Smooth muscle cell (in vitro differentiated cells): ENCODE data around the gene ITGA2. TPM values are rescaled to one million over a fixed set of nuclear protein-coding genes. Genes with fewer than 3 reads are reported as not detected.
A peak's percentile ranks its signal among the peaks of the same experiment; 100 is the strongest.

Source experiments
- DNase-seq: peaks from one replicate; lab custom pipeline; 2025; ENCODE audit not compliant: unreplicated experiment; lab: John Stamatoyannopoulos, UW
- H2AFZ ChIP-seq: fragments of 200-600 bp; sonication (generic); 2 replicates; pipeline ENCODE4 v1.6.0; 2016; ENCODE audit warnings: antibody characterized with exemption, low read depth, mild to moderate bottlenecking
- H3F3A ChIP-seq: fragments of 200-600 bp; sonication (generic); 2 replicates; pipeline ENCODE4 v1.6.0; 2017; ENCODE audit warnings: antibody characterized with exemption, low read depth
- H3K27ac ChIP-seq: fragments of 200-600 bp; sonication (generic); 2 replicates; pipeline ENCODE4 v1.5.1; 2016; ENCODE audit warnings: low read depth, mild to moderate bottlenecking
- H3K27me3 ChIP-seq: fragments of 200-600 bp; sonication (generic); 2 replicates; pipeline ENCODE4 v1.6.1; 2016; ENCODE audit warnings: low read depth, mild to moderate bottlenecking
- H3K36me3 ChIP-seq: fragments of 200-600 bp; sonication (generic); 2 replicates; pipeline ENCODE4 v1.5.1; 2016; ENCODE audit warnings: low read depth
- H3K4me1 ChIP-seq: fragments of 200-600 bp; sonication (generic); 2 replicates; pipeline ENCODE4 v1.5.1; 2016; ENCODE audit warnings: low read depth
- H3K4me2 ChIP-seq: fragments of 200-600 bp; sonication (generic); 2 replicates; pipeline ENCODE4 v1.6.0; 2016; ENCODE audit warnings: mild to moderate bottlenecking
- H3K4me3 ChIP-seq: fragments of 200-600 bp; sonication (generic); 2 replicates; pipeline ENCODE4 v1.5.1; 2016; ENCODE audit warnings: mild to moderate bottlenecking
- H3K79me2 ChIP-seq: fragments of 200-600 bp; sonication (generic); 2 replicates; pipeline ENCODE4 v1.6.0; 2016; ENCODE audit warnings: low read depth, mild to moderate bottlenecking
- H3K9ac ChIP-seq: fragments of 200-600 bp; sonication (generic); 2 replicates; pipeline ENCODE4 v1.6.0; 2016; ENCODE audit warnings: low read depth
- H3K9me3 ChIP-seq: fragments of 200-600 bp; sonication (generic); replicated peaks from 2 replicates; pipeline ENCODE4 v1.5.1; 2016; ENCODE audit warnings: low read depth
- H4K20me1 ChIP-seq: fragments of 200-600 bp; sonication (generic); 2 replicates; pipeline ENCODE4 v1.6.0; 2016; ENCODE audit warnings: low read depth
- WGBS: methylation state at CpG from one replicate; pipeline ENCODE4 v1.1.7; 2016; ENCODE audit warnings: low lambda C conversion rate; 5-methylcytosine and 5-hydroxymethylcytosine counted together
- polyA plus RNA-seq: library from polyadenylated mRNA; unstranded; fragments of >200 nt; fragmentation: Nextera tagmentation; extraction: Ambion mirVana; gene quantifications from 2 replicates; pipeline ENCODE4 v1.2.1, GENCODE V29; 2016
- total RNA-seq: library from RNA; depleted of rRNA; stranded (reverse); fragments of >200 nt; gene quantifications from 2 replicates; pipeline ENCODE4 v1.2.3, GENCODE V29; 2014
- TF ChIP-seq, protein P1 (sequence below): fragments of 200-600 bp; sonication (generic); IDR thresholded peaks from 2 replicates; pipeline ENCODE4 v1.5.1; 2017; ENCODE audit warnings: borderline replicate concordance, mild to moderate bottlenecking, antibody characterized with exemption; ENCODE audit not compliant: insufficient read depth, poor library complexity, severe bottlenecking

The ITGA2 gene
- total and polyA plus RNA-seq, 2 experiments from 2014 or later: 1.5 to 19.2 TPM

- TF ChIP-seq, protein P1, sequence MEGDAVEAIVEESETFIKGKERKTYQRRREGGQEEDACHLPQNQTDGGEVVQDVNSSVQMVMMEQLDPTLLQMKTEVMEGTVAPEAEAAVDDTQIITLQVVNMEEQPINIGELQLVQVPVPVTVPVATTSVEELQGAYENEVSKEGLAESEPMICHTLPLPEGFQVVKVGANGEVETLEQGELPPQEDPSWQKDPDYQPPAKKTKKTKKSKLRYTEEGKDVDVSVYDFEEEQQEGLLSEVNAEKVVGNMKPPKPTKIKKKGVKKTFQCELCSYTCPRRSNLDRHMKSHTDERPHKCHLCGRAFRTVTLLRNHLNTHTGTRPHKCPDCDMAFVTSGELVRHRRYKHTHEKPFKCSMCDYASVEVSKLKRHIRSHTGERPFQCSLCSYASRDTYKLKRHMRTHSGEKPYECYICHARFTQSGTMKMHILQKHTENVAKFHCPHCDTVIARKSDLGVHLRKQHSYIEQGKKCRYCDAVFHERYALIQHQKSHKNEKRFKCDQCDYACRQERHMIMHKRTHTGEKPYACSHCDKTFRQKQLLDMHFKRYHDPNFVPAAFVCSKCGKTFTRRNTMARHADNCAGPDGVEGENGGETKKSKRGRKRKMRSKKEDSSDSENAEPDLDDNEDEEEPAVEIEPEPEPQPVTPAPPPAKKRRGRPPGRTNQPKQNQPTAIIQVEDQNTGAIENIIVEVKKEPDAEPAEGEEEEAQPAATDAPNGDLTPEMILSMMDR: no peak
- H3K36me3 ChIP-seq: no peaks in the 10 kb centered on the region
- H3K9me3 ChIP-seq: no peaks in the 10 kb centered on the region
- H3F3A ChIP-seq: no peaks in the 10 kb centered on the region
- H3K27me3 ChIP-seq: no peaks in the 10 kb centered on the region
- no peaks in the 10 kb centered on the region for H3K4me1 ChIP-seq
- no peaks in the 10 kb centered on the region for H3K79me2 ChIP-seq
- peak overlapping the region; percentile 71 for H3K27ac ChIP-seq
- 0% methylated on average over 1 of the region's 1 CpG for WGBS
- no peak overlapping the region for H3K4me3 ChIP-seq
- no peaks in the 10 kb centered on the region for H4K20me1 ChIP-seq
- DNase-seq: no peak
- no peak overlapping the region for H2AFZ ChIP-seq
- peak overlapping the region; percentile 9 for H3K9ac ChIP-seq
- H3K4me2 ChIP-seq: no peak overlapping the region
These were observed 19.6 kb downstream of the ITGA2 start for GRCh38 chr5:53008751-53009150.

GRCh38 chr5:53009816-53010215 is 20.7 kb downstream of the ITGA2 start:
- 91% methylated on average over 1 of the region's 1 CpG for WGBS
- TF ChIP-seq, protein P1: no peak
- H3K9me3 ChIP-seq: no peaks in the 10 kb centered on the region
- H3K9ac ChIP-seq: no peak overlapping the region
- H3K4me2 ChIP-seq: no peak overlapping the region
- H3K4me1 ChIP-seq: no peaks in the 10 kb centered on the region
- DNase-seq: no peak
- no peaks in the 10 kb centered on the region for H3F3A ChIP-seq
- H3K36me3 ChIP-seq: no peaks in the 10 kb centered on the region
- no peaks in the 10 kb centered on the region for H4K20me1 ChIP-seq
- no peaks in the 10 kb centered on the region for H3K27me3 ChIP-seq
- H3K4me3 ChIP-seq: no peak overlapping the region
- no peak overlapping the region for H3K27ac ChIP-seq
- no peak overlapping the region for H2AFZ ChIP-seq
- no peaks in the 10 kb centered on the region for H3K79me2 ChIP-seq

DNA sequence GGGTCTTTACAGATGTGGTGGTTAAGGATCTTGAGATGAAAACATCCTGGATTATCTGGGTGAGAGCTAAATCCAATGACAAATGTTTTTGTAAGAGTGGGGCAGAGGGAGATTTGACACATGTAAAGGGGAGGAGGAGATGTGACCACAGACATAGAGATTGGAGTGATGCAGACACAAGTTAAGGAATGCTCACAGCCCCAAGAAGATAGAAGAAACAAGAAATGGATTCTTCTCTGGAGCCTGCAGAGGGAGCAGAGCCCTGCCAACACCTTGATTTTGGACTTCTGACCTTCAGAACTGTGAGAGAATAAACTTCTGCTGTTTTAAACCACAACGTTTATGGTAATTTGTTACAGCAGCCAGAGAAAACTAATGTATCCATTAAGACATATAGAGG is 21.7 kb downstream of the ITGA2 start:
- no peaks in the 10 kb centered on the region for H3F3A ChIP-seq
- no peaks in the 10 kb centered on the region for H3K9me3 ChIP-seq
- no peak overlapping the region for H3K27ac ChIP-seq
- WGBS: 76% methylated on average over 1 of the region's 1 CpG
- H3K27me3 ChIP-seq: no peaks in the 10 kb centered on the region
- no peaks in the 10 kb centered on the region for H4K20me1 ChIP-seq
- H3K36me3 ChIP-seq: no peaks in the 10 kb centered on the region
- no peak overlapping the region for H3K4me3 ChIP-seq
- DNase-seq: no peak
- no peaks in the 10 kb centered on the region for H3K4me1 ChIP-seq
- H3K4me2 ChIP-seq: no peak overlapping the region
- TF ChIP-seq, protein P1: no peak
- H2AFZ ChIP-seq: no peak overlapping the region
- no peaks in the 10 kb centered on the region for H3K79me2 ChIP-seq
- H3K9ac ChIP-seq: no peak overlapping the region

GRCh38 chr5:53011233-53011632 is 22.1 kb downstream of the ITGA2 start:
- whole genome bisulfite sequencing: 86% methylated on average over 1 of the region's 1 CpG
- Histone ChIP-seq H3K4me2 (no peak overlapping the region), H3K27me3 (no peaks in the 10 kb centered on the region), H3K4me3 (no peak overlapping the region), H3K36me3 (no peaks in the 10 kb centered on the region), H3F3A (no peaks in the 10 kb centered on the region), H3K79me2 (peaks cover 4% of the 10 kb centered on the region), H4K20me1 (no peaks in the 10 kb centered on the region), H3K9ac (no peak overlapping the region), H3K9me3 (no peaks in the 10 kb centered on the region), H2AFZ (no peak overlapping the region), H3K4me1 (no peaks in the 10 kb centered on the region), H3K27ac (no peak overlapping the region)
- TF ChIP-seq, protein P1: no peak
- no peak for DNase-seq
